CD4-positive, alpha-beta T cell (primary cell): ENCODE data around the gene IGF1R. TPM values are rescaled to one million over a fixed set of nuclear protein-coding genes. Genes with fewer than 3 reads are reported as not detected.

Source experiments
- ATAC-seq: fragments of 200-7000 bp; cut with Tn5 transposase; one replicate; pipeline ENCODE4 v1.10.0; 2022; ENCODE audit warnings: mild to moderate bottlenecking; ENCODE audit not compliant: poor library complexity
- CTCF ChIA-PET: fragments of 350-600 bp; sonication (Branson Sonifier 250); formaldehyde crosslinking; loops from one replicate; lab custom pipeline; 2021; ENCODE audit warnings: antibody characterized with exemption, inconsistent platforms; lab: Charles Lee
- POLR2A ChIA-PET: fragments of 350-600 bp; sonication (Branson Sonifier 250); formaldehyde crosslinking; loops from one replicate; lab custom pipeline; 2021; ENCODE audit warnings: antibody characterized with exemption, inconsistent platforms; lab: Charles Lee
- DNase-seq, 14 experiments: peaks; one replicate each; pipeline ENCODE4 v3.0.0-alpha.2; 2013 to 2020; ENCODE audit warnings: mixed read lengths in 2 of 14
- H3K27ac ChIP-seq, 2 donors: one replicate each; pipeline versions ENCODE4 v1.5.1 to v1.7.0; 2013; ENCODE audit warnings: low read length in 2 of 2, low read depth in 1 of 2, mild to moderate bottlenecking in 1 of 2
- H3K27me3 ChIP-seq, 2 experiments: 1 replicate in 1 of 2; 2 replicates in 1 of 2; pipeline versions ENCODE4 v1.6.1 to v1.7.0; 2013; ENCODE audit warnings: low read length in 2 of 2, control low read depth in 1 of 2, mild to moderate bottlenecking in 1 of 2, moderate library complexity in 1 of 2; ENCODE audit not compliant: insufficient read depth in 2 of 2, control insufficient read depth in 1 of 2
- H3K36me3 ChIP-seq: one replicate; pipeline ENCODE4 v1.6.1; 2013; ENCODE audit warnings: low read length, control low read depth; ENCODE audit not compliant: insufficient read depth
- H3K4me1 ChIP-seq: one replicate; pipeline ENCODE4 v1.6.1; 2013; ENCODE audit warnings: low read length, control low read depth; ENCODE audit not compliant: insufficient read depth
- H3K4me3 ChIP-seq: one replicate; pipeline ENCODE4 v1.5.1; 2013; ENCODE audit warnings: mild to moderate bottlenecking, low read length, moderate library complexity
- H3K9me3 ChIP-seq, 2 experiments: 1 replicate in 1 of 2; 2 replicates in 1 of 2; pipeline versions ENCODE4 v1.6.1 to v1.7.0; 2013; ENCODE audit warnings: low read length in 2 of 2, mild to moderate bottlenecking in 2 of 2, control low read depth in 1 of 2, moderate library complexity in 1 of 2; ENCODE audit not compliant: control insufficient read depth in 1 of 2, insufficient read depth in 1 of 2
- H3K27ac Mint-ChIP-seq: one replicate; pipeline ENCODE4 v1.8.0; 2020; ENCODE audit warnings: mixed read lengths
- H3K27me3 Mint-ChIP-seq: one replicate; pipeline ENCODE4 v1.8.0; 2021; ENCODE audit warnings: mixed read lengths
- H3K36me3 Mint-ChIP-seq: one replicate; pipeline ENCODE4 v1.8.0; 2021; ENCODE audit warnings: low read depth, mixed read lengths
- H3K4me1 Mint-ChIP-seq: one replicate; pipeline ENCODE4 v1.8.0; 2021; ENCODE audit warnings: low read depth, mixed read lengths
- H3K4me3 Mint-ChIP-seq: one replicate; pipeline ENCODE4 v1.8.0; 2020; ENCODE audit warnings: mild to moderate bottlenecking, mixed read lengths
- H3K9me3 Mint-ChIP-seq: one replicate; pipeline ENCODE4 v1.8.0; 2020; ENCODE audit warnings: mixed read lengths
- intact Hi-C, 2 experiments: fragments of 100-400 bp; cut with DNase I in 1 of 2; cut with micrococcal nuclease in 1 of 2; formaldehyde crosslinking; loops; one replicate each; pipeline versions ENCODE4 v1.15.1 to v1.9.0; 2023 to 2025; cut with DNase I, micrococcal nuclease
- total RNA-seq, 174 experiments: library from RNA in 2 of 174; stranded (reverse) in 2 of 174; gene quantifications; one replicate each; pipeline ENCODE4 v1.2.3 and lab custom pipeline; 2021 to 2026
- TF ChIP-seq, protein P1 (sequence below): fragments of 200-600 bp; IDR thresholded peaks from one replicate; pipeline ENCODE4 v1.8.0; 2022; ENCODE audit warnings: antibody characterized with exemption, mild to moderate bottlenecking

The IGF1R gene
- total RNA-seq, 2 experiments from 2014 or later, result 39.2 to 40.3 TPM

DNA sequence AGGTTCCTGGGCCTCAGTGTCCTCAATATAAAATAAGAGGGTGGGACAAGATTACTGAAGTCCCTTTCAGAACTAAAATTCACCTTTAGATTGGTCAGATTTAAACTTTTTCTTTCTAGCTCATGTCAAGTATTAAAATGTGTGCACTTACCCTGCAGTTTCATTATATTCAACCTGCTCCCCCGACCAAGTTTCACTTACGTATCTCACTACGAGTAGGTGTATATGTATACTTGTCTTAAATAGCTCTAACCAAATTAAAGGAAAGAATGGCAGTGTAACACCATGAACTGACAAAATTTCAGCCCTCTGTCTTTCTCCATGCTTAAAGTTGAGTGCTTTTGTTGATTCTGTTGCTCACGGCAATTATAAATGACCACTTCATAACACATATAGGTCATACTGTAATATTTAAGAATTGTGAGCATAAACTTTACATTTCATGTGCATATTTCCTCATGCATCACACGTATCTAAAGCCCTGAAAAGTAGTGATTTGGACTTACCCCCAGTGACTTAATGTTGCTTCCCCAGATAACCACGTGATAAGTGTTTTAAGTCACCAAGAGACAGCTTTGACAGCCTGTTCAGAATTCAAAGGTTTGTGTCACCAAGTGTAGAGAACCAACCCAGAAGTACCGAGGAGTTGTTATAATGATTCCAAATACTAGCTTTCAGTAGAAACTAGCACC, 289.2 kb downstream of the IGF1R start:
- Mint-ChIP-seq H3K4me3 (no peak overlapping the region), H3K36me3 (peaks cover 95% of the 10 kb centered on the region), H3K4me1 (no peaks in the 10 kb centered on the region), H3K9me3 (no peaks in the 10 kb centered on the region), H3K27ac (no peak overlapping the region), H3K27me3 (no peaks in the 10 kb centered on the region)
- TF ChIP-seq, protein P1, sequence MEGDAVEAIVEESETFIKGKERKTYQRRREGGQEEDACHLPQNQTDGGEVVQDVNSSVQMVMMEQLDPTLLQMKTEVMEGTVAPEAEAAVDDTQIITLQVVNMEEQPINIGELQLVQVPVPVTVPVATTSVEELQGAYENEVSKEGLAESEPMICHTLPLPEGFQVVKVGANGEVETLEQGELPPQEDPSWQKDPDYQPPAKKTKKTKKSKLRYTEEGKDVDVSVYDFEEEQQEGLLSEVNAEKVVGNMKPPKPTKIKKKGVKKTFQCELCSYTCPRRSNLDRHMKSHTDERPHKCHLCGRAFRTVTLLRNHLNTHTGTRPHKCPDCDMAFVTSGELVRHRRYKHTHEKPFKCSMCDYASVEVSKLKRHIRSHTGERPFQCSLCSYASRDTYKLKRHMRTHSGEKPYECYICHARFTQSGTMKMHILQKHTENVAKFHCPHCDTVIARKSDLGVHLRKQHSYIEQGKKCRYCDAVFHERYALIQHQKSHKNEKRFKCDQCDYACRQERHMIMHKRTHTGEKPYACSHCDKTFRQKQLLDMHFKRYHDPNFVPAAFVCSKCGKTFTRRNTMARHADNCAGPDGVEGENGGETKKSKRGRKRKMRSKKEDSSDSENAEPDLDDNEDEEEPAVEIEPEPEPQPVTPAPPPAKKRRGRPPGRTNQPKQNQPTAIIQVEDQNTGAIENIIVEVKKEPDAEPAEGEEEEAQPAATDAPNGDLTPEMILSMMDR, result no peak
- H3K27me3 ChIP-seq, result no peaks in the 10 kb centered on the region
- no peak overlapping the region for H3K27ac ChIP-seq
- ChIA-PET CTCF (no interaction called here), POLR2A (no interaction called here)
- H3K9me3 ChIP-seq, result no peaks in the 10 kb centered on the region
- no peaks in the 10 kb centered on the region for H3K4me1 ChIP-seq
- ATAC-seq (no peak), DNase-seq (no peak)
- intact Hi-C loops, result no loop called here
- H3K36me3 ChIP-seq, result peaks cover 17% of the 10 kb centered on the region
- no peak overlapping the region for H3K4me3 ChIP-seq

DNA sequence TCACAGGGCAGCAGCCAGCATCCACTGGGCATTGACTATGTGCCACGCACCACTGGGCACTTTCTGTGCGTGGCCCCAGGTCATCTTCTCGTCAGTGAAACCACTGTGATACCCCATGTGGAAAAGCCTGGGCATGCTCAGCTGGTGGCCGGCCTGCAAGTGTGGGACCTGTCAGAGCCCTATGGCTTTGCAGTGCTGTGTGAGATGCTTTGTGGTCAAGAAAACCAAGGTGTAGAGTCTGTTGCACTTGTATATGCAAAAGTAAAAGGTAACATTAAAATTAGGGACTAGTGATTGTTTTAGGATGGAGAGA, 289.7 kb downstream of the IGF1R start:
- Mint-ChIP-seq H3K27me3 (no peaks in the 10 kb centered on the region), H3K4me3 (no peak overlapping the region), H3K9me3 (no peaks in the 10 kb centered on the region), H3K4me1 (no peaks in the 10 kb centered on the region), H3K27ac (no peak overlapping the region), H3K36me3 (peaks cover 96% of the 10 kb centered on the region)
- TF ChIP-seq, protein P1, result no peak
- ChIA-PET CTCF (no interaction called here), POLR2A (no interaction called here)
- intact Hi-C loops, result no loop called here
- DNase-seq (no peak), ATAC-seq (no peak)
- H3K27ac ChIP-seq, result no peak overlapping the region
- H3K27me3 ChIP-seq, result no peaks in the 10 kb centered on the region
- H3K4me3 ChIP-seq, result no peak overlapping the region
- no peaks in the 10 kb centered on the region for H3K9me3 ChIP-seq
- H3K4me1 ChIP-seq, result no peaks in the 10 kb centered on the region
- H3K36me3 ChIP-seq, result peaks cover 17% of the 10 kb centered on the region

DNA sequence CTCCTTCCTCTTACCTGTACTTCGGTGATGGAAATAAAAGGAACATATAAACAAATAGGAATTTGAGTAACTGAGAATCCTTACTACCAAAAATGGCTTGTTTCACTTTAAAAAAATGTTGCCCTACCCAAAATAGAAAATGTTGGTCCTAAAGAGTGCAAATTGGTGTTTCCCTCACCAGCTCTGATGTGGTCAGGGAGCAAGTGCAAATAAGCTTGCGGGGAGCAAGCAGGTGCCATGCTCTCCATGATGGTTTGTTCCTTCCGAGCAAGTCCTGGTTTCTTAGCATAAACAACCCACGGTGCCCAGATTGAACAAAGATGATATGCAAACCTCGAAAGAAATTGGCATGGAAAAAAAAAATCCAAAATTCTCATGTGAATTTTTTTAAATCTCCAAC, 290.5 kb downstream of the IGF1R start:
- ChIA-PET POLR2A (no interaction called here), CTCF (no interaction called here)
- no peaks in the 10 kb centered on the region for H3K4me1 ChIP-seq
- no peaks in the 10 kb centered on the region for H3K9me3 Mint-ChIP-seq
- H3K9me3 ChIP-seq, result no peaks in the 10 kb centered on the region
- H3K27me3 Mint-ChIP-seq, result no peaks in the 10 kb centered on the region
- H3K27ac ChIP-seq, result no peak overlapping the region
- H3K4me3 Mint-ChIP-seq, result no peak overlapping the region
- peaks cover 98% of the 10 kb centered on the region for H3K36me3 Mint-ChIP-seq
- no peaks in the 10 kb centered on the region for H3K27me3 ChIP-seq
- TF ChIP-seq, protein P1, result no peak
- intact Hi-C loops, result no loop called here
- no peaks in the 10 kb centered on the region for H3K4me1 Mint-ChIP-seq
- H3K27ac Mint-ChIP-seq, result no peak overlapping the region
- DNase-seq, result no peak
- H3K4me3 ChIP-seq, result no peak overlapping the region
- ATAC-seq, result no peak
- peaks cover 17% of the 10 kb centered on the region for H3K36me3 ChIP-seq
